NCI-H2171 treated with DMSO at 0.1 percent for 48 hours (cell line): Measurements from ENCODE around the gene KCNJ16.
A peak's percentile ranks its signal among the peaks of the same experiment; 100 is the strongest.

Experiments
- DNase-seq: peaks from one replicate; lab custom pipeline; 2025; lab: John Stamatoyannopoulos, UW

KCNJ16 gene

GRCh38 chr17:70070305-70071027, 4.6 kb upstream of the KCNJ16 start:
- peak; percentile 12 for DNase-seq

GRCh38 chr17:70071127-70071526, 3.9 kb upstream of the KCNJ16 start:
- DNase-seq = peak; percentile 62

- DNase-seq = no peak
Observed at GRCh38 chr17:70071620-70072019, 3.4 kb upstream of the KCNJ16 start.

GRCh38 chr17:70072546-70073309, 2.3 kb upstream of the KCNJ16 start:
- no peak for DNase-seq

GRCh38 chr17:70073310-70073709, 1.7 kb upstream of the KCNJ16 start:
- no peak for DNase-seq

- no peak for DNase-seq
Observed at GRCh38 chr17:70073799-70074198, 1.2 kb upstream of the KCNJ16 start.

GRCh38 chr17:70074236-70074830, 692 bp upstream of the KCNJ16 start:
- no peak for DNase-seq

GRCh38 chr17:70076189-70076588, 1.2 kb downstream of the KCNJ16 start:
- no peak for DNase-seq

GRCh38 chr17:70076831-70077230, 1.8 kb downstream of the KCNJ16 start:
- DNase-seq = no peak

- DNase-seq = no peak
Observed at GRCh38 chr17:70078549-70078948, 3.5 kb downstream of the KCNJ16 start.

GRCh38 chr17:70078994-70079531, 4.0 kb downstream of the KCNJ16 start:
- DNase-seq = no peak

- DNase-seq = no peak
Observed at GRCh38 chr17:70080541-70081347, 5.7 kb downstream of the KCNJ16 start.

- no peak for DNase-seq
Observed at GRCh38 chr17:70081885-70082284, 6.9 kb downstream of the KCNJ16 start.

GRCh38 chr17:70084476-70084875, 9.5 kb downstream of the KCNJ16 start:
- DNase-seq = no peak

- DNase-seq = no peak
Observed at GRCh38 chr17:70086516-70086915, 11.5 kb downstream of the KCNJ16 start.

GRCh38 chr17:70089513-70090148, 14.6 kb downstream of the KCNJ16 start:
- DNase-seq = no peak

GRCh38 chr17:70091005-70091568, 16.1 kb downstream of the KCNJ16 start:
- no peak for DNase-seq

- no peak for DNase-seq
Observed at GRCh38 chr17:70091696-70092095, 16.7 kb downstream of the KCNJ16 start.

- DNase-seq = no peak
Observed at GRCh38 chr17:70093163-70093562, 18.1 kb downstream of the KCNJ16 start.

GRCh38 chr17:70095455-70095854, 20.4 kb downstream of the KCNJ16 start:
- DNase-seq = no peak

GRCh38 chr17:70096861-70097260, 21.8 kb downstream of the KCNJ16 start:
- DNase-seq = no peak
